Measurements from ENCODE around the gene PRKAG2.

Gene PRKAG2

GRCh38 chr7:151757274-151757673 lies 119.6 kb downstream of the PRKAG2 start:
- Histone ChIP-seq H3K27ac (ENCODE audit: low read depth, low read length, poor library complexity, severe bottlenecking) (no peak overlapping the region), H3K9me3 (ENCODE audit: low read length) (no peaks in the 10 kb centered on the region), H3K4me3 (ENCODE audit: low read depth, low read length, poor library complexity, severe bottlenecking) (no peak overlapping the region), H3K36me3 (ENCODE audit: insufficient read depth, low read length) (no peaks in the 10 kb centered on the region), H3K4me1 (ENCODE audit: insufficient read depth, low read length, severe bottlenecking) (no peaks in the 10 kb centered on the region), H3F3A (ENCODE audit: insufficient read depth, low read length) (no peaks in the 10 kb centered on the region), H3K9me2 (ENCODE audit: low read depth, low read length) (no peaks in the 10 kb centered on the region), H2AFZ (ENCODE audit: low read length) (no peak overlapping the region), H4K20me1 (ENCODE audit: insufficient read depth, low read length) (no peaks in the 10 kb centered on the region), H3K9ac (ENCODE audit: low read length) (no peak overlapping the region), H3K27me3 (ENCODE audit: insufficient read depth, low read length) (peaks cover 5% of the 10 kb centered on the region; the same call in 1 of the 2 replicates), H3K4me2 (ENCODE audit: low read length) (no peak overlapping the region), H3K79me2 (ENCODE audit: insufficient read depth, low read length) (no peaks in the 10 kb centered on the region)
- no peak for TF ChIP-seq EZH2 (IDR thresholded peaks at IDR 0.05; ENCODE audit: borderline replicate concordance, low read length)
- TF ChIP-seq, protein P1, sequence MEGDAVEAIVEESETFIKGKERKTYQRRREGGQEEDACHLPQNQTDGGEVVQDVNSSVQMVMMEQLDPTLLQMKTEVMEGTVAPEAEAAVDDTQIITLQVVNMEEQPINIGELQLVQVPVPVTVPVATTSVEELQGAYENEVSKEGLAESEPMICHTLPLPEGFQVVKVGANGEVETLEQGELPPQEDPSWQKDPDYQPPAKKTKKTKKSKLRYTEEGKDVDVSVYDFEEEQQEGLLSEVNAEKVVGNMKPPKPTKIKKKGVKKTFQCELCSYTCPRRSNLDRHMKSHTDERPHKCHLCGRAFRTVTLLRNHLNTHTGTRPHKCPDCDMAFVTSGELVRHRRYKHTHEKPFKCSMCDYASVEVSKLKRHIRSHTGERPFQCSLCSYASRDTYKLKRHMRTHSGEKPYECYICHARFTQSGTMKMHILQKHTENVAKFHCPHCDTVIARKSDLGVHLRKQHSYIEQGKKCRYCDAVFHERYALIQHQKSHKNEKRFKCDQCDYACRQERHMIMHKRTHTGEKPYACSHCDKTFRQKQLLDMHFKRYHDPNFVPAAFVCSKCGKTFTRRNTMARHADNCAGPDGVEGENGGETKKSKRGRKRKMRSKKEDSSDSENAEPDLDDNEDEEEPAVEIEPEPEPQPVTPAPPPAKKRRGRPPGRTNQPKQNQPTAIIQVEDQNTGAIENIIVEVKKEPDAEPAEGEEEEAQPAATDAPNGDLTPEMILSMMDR (IDR thresholded peaks at IDR 0.05; ENCODE audit: low read length), result no peak

DNA sequence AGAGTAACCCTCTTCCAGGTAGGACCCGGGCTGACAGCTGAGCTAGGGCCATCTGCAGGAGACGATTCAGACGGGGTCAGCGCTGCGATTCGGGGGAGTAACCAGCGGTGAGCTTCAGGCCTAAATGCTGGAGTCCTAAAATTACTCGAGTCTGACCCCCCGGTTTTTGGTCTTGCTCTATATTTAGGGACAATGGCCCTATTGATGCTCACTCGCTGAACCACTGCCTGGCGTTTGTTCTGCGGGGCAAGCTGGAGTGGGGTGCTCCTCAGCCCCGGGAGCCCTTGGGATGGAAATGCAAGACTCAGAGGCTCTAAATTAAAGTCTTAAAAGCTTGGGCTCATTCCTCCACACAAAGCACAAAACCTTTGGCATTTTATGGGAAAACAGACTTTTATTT lies 120.0 kb downstream of the PRKAG2 start:
- H3K9me3 ChIP-seq (ENCODE audit: low read length), result no peaks in the 10 kb centered on the region
- H3K27ac ChIP-seq (ENCODE audit: low read depth, low read length, poor library complexity, severe bottlenecking), result no peak overlapping the region
- no peaks in the 10 kb centered on the region for H3K36me3 ChIP-seq (ENCODE audit: insufficient read depth, low read length)
- no peak for TF ChIP-seq EZH2 (IDR thresholded peaks at IDR 0.05; ENCODE audit: borderline replicate concordance, low read length)
- TF ChIP-seq, protein P1 (IDR thresholded peaks at IDR 0.05; ENCODE audit: low read length), result no peak
- H3F3A ChIP-seq (ENCODE audit: insufficient read depth, low read length), result no peaks in the 10 kb centered on the region
- no peak overlapping the region for H3K9ac ChIP-seq (ENCODE audit: low read length)
- no peaks in the 10 kb centered on the region for H3K9me2 ChIP-seq (ENCODE audit: low read depth, low read length)
- H3K4me2 ChIP-seq (ENCODE audit: low read length), result no peak overlapping the region
- no peak overlapping the region for H3K4me3 ChIP-seq (ENCODE audit: low read depth, low read length, poor library complexity, severe bottlenecking)
- H4K20me1 ChIP-seq (ENCODE audit: insufficient read depth, low read length), result no peaks in the 10 kb centered on the region
- no peaks in the 10 kb centered on the region for H3K79me2 ChIP-seq (ENCODE audit: insufficient read depth, low read length)
- no peak overlapping the region for H2AFZ ChIP-seq (ENCODE audit: low read length)
- peaks cover 5% of the 10 kb centered on the region; the same call in 1 of the 2 replicates for H3K27me3 ChIP-seq (ENCODE audit: insufficient read depth, low read length)
- H3K4me1 ChIP-seq (ENCODE audit: insufficient read depth, low read length, severe bottlenecking), result no peaks in the 10 kb centered on the region

DNA sequence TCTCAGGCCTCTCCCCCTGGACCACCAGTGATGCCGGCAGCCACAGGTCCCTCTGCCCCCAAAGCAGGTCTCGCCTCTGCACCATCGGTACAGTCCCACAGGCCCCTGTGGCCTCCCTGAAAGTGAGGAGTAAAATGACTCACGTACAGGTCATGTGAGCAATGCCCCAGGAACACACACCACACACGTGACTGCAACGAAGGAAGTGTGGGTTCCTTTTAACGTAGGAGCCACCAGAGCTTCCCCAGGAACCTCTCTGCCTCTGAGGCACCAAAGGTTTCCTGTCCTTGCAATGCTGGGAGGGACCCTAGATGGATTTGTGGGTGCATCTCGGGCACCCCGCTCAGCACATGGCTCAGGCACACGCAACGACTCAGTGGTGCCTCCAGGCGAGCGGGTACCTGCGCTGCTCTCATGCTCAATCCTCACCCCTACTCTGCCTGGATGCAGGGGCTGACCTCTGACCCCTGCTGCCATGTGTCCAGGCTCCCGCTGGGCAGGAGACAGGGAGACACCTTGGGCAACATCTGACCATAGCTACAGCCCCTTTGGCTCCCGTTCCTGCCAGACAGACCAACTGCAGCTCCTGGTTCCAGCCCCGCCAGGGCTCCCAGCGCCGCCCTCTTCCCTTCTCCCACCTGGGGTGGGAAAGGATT lies 120.7 kb downstream of the PRKAG2 start:
- Histone ChIP-seq H3F3A (ENCODE audit: insufficient read depth, low read length) (no peaks in the 10 kb centered on the region), H3K4me3 (ENCODE audit: low read depth, low read length, poor library complexity, severe bottlenecking) (no peak overlapping the region), H3K36me3 (ENCODE audit: insufficient read depth, low read length) (no peaks in the 10 kb centered on the region), H3K9ac (ENCODE audit: low read length) (no peak overlapping the region), H3K27ac (ENCODE audit: low read depth, low read length, poor library complexity, severe bottlenecking) (no peak overlapping the region), H3K79me2 (ENCODE audit: insufficient read depth, low read length) (no peaks in the 10 kb centered on the region), H2AFZ (ENCODE audit: low read length) (no peak overlapping the region), H3K4me1 (ENCODE audit: insufficient read depth, low read length, severe bottlenecking) (no peaks in the 10 kb centered on the region), H3K9me3 (ENCODE audit: low read length) (no peaks in the 10 kb centered on the region), H4K20me1 (ENCODE audit: insufficient read depth, low read length) (no peaks in the 10 kb centered on the region), H3K4me2 (ENCODE audit: low read length) (no peak overlapping the region), H3K27me3 (ENCODE audit: insufficient read depth, low read length) (peaks cover 5% of the 10 kb centered on the region; the same call in 1 of the 2 replicates), H3K9me2 (ENCODE audit: low read depth, low read length) (no peaks in the 10 kb centered on the region)
- TF ChIP-seq, protein P1 (IDR thresholded peaks at IDR 0.05; ENCODE audit: low read length), result no peak
- TF ChIP-seq EZH2 (IDR thresholded peaks at IDR 0.05; ENCODE audit: borderline replicate concordance, low read length), result no peak

Measured in OCI-LY1 (cell line).